ENCODE measurements around the gene CFB. TPM values are rescaled to one million over a fixed set of nuclear protein-coding genes. Genes with fewer than 3 reads are reported as not detected.
A peak's percentile ranks its signal among the peaks of the same experiment; 100 is the strongest.
"Not testable (repeated sequence)": the region's sequence is repeated elsewhere in the genome, so short reads cannot be mapped to it uniquely, and the experiment has no call there.

The CFB gene
- total RNA-seq, 2 experiments from 2014 or later = 0.76 to 0.82 TPM

DNA sequence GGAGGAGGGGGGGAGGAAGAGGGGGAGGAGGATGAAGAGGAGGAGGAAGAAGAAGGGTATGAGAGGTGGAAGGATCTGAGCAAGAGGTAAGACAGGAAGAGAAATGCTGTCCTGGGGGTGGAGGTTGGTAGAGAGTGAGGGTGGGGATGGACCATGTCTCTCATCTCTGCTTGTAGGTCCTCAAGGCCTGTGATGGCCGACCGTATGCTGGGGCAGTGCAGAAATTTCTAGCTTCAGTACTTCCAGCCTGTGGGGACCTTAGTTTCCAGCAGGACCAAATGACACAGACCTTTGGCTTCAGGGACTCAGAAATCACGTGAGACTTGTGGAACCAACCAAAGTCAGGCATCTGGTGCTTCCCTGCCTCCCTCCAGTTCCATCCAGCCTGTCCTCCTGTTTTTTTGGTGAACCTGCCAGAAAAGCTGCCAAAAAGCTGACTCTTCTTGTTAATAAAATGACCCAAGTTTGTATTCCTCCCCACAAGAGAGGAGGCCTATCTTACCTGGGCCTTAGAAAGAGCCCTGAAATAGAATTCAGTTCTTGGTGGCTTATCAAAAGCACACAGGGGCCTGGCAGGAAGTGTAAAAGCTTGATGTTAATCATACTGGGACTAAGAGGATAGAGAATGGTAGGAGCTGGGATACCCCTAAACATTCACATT, 33.5 kb downstream of the CFB start:
- Mint-ChIP-seq H3K4me3 (no peak overlapping the region), H3K9me3 (no peaks in the 10 kb centered on the region), H3K4me1 (ENCODE audit: low read depth) (peaks cover 7% of the 10 kb centered on the region), H3K27ac (peak overlapping the region; percentile 69), H3K36me3 (peaks cover 7% of the 10 kb centered on the region), H3K27me3 (no peaks in the 10 kb centered on the region)
- intact Hi-C loops (cut with micrococcal nuclease) = loop anchor here (10.0 kb wide), 3 partner anchors 195 to 995 kb away; partner anchors contain the start of genes AGPAT1, CLIC1 and RNF5
- CTCF ChIA-PET = no interaction called here
- POLR2A ChIA-PET = no interaction called here
- no peak for DNase-seq

DNA sequence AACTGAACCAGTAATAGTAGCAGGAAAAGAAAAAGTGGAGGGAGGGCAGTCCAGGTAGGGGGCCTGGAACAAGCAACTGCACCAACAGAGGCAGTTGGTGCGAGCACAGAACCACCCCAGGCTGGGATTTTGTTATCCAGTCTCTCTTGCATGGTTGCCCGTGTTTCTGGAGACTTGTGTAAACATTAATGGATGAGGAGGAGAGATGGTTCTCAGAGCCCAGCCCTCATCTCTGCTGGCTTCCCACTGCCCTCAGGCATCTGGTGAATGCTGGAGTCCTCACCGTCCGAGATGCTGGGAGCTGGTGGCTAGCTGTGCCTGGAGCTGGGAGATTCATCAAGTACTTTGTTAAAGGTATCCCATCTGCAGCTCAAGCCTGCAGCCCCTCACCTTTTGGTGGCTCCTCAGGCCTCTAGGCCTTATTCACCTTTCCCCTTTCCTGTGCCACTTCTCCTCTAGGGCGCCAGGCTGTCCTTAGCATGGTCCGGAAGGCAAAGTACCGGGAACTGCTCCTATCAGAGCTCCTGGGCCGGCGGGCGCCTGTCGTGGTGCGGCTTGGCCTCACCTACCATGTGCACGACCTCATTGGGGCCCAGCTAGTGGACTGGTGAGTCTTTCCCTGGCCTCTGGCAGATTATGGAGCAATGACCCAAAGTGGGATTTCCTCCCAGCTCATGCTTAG, 34.4 kb downstream of the CFB start:
- H3K27ac Mint-ChIP-seq; H3K27me3 Mint-ChIP-seq; DNase-seq; H3K36me3 Mint-ChIP-seq; H3K4me3 Mint-ChIP-seq; CTCF ChIA-PET; H3K9me3 Mint-ChIP-seq; H3K4me1 Mint-ChIP-seq (ENCODE audit: low read depth); intact Hi-C loops (cut with micrococcal nuclease): not testable (repeated sequence)
- POLR2A ChIA-PET = interaction anchor here (0.6 kb wide), 1 partner anchor 210 kb away, joined by 3 read pairs; no protein-coding TSS in a partner anchor

DNA sequence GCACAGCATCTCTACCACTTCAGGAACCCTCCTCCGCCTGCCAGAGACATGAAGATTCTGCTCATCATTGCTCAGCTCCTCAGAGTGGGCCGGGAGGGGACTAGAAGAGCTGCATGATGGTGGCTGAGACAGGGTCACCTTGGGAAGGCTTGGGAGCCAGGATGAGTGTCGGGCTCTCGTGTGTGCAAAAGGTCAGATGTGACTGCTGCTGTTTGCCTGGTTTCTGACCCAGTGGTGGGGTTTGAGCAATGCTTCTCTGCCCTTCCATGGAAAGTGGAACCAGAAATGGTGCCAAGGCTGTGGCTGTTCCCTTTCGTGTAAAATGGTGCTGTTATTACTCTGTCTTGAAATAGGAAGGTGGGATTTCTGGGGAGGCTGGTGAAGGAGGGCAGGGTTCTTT, 35.1 kb downstream of the CFB start:
- H3K4me1 Mint-ChIP-seq (ENCODE audit: low read depth); DNase-seq; H3K9me3 Mint-ChIP-seq: not testable (repeated sequence)

DNA sequence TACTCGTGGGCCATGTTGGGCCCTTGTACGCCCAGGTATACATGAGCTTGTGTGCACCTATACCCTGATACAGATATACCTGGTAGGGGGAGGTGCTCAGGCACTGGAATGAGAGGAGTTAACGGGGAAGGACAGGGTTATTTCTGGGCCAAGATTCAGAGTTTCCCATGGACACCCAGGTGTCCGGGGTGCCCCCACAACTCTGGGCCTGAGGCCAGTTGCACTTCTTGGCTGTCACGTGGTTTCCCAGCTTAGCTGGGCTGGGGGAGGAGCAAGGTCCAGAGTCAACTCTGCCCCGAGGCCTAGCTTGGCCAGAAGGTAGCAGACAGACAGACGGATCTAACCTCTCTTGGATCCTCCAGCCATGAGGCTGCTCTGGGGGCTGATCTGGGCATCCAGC, 35.8 kb downstream of the CFB start, which contains the start of gene C4A:
C4A (plus strand) TSS at position 314 of the 400 bp plus-strand sequence; CDS start at position 365, 51 bp downstream.
- H3K4me3 Mint-ChIP-seq; H3K27ac Mint-ChIP-seq; H3K36me3 Mint-ChIP-seq; CTCF ChIA-PET; POLR2A ChIA-PET; DNase-seq; intact Hi-C loops (cut with micrococcal nuclease); H3K27me3 Mint-ChIP-seq; H3K9me3 Mint-ChIP-seq; H3K4me1 Mint-ChIP-seq (ENCODE audit: low read depth): not testable (repeated sequence)

More for the DNA sequence above, 35.1 kb downstream of the CFB start:
- H3K27me3 Mint-ChIP-seq; intact Hi-C loops (cut with micrococcal nuclease); H3K27ac Mint-ChIP-seq; H3K4me3 Mint-ChIP-seq; CTCF ChIA-PET; H3K36me3 Mint-ChIP-seq: not testable (repeated sequence)
- POLR2A ChIA-PET = interaction anchor here (0.6 kb wide), 1 partner anchor 211 kb away, joined by 3 read pairs; no protein-coding TSS in a partner anchor

DNA sequence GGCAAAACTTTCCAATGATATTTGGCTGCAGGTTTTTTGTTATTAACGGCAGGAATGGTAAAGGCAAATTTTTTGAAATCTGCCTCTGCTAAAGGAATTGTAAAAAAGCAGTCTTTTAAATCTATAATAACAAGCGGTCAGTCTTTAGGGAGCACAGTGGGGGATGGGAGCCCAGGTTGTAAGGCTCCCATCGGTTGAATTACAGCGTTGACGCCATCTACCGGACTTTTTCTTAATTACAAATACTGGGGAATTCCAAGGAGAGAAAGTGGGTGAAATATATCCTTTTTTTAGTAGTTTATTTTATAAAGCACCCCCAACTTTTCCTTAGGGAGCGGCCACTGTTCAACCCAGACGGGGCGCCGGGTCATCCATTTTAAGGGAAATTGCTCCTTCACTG, 43.5 kb downstream of the CFB start:
- H3K4me3 Mint-ChIP-seq; intact Hi-C loops (cut with micrococcal nuclease); CTCF ChIA-PET; H3K27me3 Mint-ChIP-seq; H3K9me3 Mint-ChIP-seq; DNase-seq; H3K27ac Mint-ChIP-seq; POLR2A ChIA-PET; H3K4me1 Mint-ChIP-seq (ENCODE audit: low read depth); H3K36me3 Mint-ChIP-seq: not testable (repeated sequence)

DNA sequence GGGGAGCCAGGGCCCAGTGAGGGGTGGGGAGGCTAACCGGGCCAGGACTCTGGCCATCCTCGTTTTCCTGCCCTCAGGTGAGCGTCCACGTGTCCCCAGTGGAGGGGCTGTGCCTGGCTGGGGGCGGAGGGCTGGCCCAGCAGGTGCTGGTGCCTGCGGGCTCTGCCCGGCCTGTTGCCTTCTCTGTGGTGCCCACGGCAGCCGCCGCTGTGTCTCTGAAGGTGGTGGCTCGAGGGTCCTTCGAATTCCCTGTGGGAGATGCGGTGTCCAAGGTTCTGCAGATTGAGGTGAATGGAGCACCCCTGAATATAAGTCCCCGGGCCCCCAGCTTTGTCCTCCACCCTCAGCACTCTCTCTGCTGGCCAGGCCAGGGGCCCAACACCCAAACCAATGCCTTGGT, 48.5 kb downstream of the CFB start:
- H3K4me3 Mint-ChIP-seq; POLR2A ChIA-PET; H3K36me3 Mint-ChIP-seq; H3K4me1 Mint-ChIP-seq (ENCODE audit: low read depth); H3K9me3 Mint-ChIP-seq; DNase-seq; intact Hi-C loops (cut with micrococcal nuclease); CTCF ChIA-PET; H3K27ac Mint-ChIP-seq; H3K27me3 Mint-ChIP-seq: not testable (repeated sequence)

DNA sequence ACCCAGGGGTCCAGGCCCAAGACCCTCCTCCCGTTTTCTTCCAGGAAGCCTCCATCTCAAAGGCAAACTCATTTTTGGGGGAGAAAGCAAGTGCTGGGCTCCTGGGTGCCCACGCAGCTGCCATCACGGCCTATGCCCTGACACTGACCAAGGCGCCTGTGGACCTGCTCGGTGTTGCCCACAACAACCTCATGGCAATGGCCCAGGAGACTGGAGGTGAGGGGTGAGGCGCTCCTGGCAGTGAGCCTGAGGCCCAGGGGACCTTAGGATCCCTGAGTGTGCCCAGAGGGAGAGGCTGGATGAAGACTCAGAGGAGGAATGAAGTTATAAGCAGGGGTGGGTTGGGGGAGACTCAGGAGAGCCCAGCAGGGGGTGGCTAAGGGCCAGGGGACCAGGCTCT, 50.5 kb downstream of the CFB start:
- intact Hi-C loops (cut with micrococcal nuclease); POLR2A ChIA-PET; H3K4me3 Mint-ChIP-seq; H3K27ac Mint-ChIP-seq; DNase-seq; H3K9me3 Mint-ChIP-seq; CTCF ChIA-PET; H3K27me3 Mint-ChIP-seq; H3K36me3 Mint-ChIP-seq; H3K4me1 Mint-ChIP-seq (ENCODE audit: low read depth): not testable (repeated sequence)

Small RNA genes lying within 50 kb of the gene (microRNA-seq; reads per million reads assigned to microRNA genes)
- gene MIR1236 (ENCODE audit: borderline microRNAs expressed, borderline number of aligned reads, borderline replicate concordance) = 1.2 reads per million

Other genes starting within 250 kb of the CFB start
- 10 to 100 TPM; 29.1 to 29.6 TPM for gene ABHD16A, start 242.8 kb upstream of the CFB start, total RNA-seq
- gene LY6G6F, start 239.2 kb upstream of the CFB start, total RNA-seq = not detected
- not detected for gene LY6G6D, start 230.7 kb upstream of the CFB start, total RNA-seq
- gene LY6G6C, start 224.3 kb upstream of the CFB start, total RNA-seq = not detected
- not detected for gene MPIG6B, start 222.7 kb upstream of the CFB start, total RNA-seq
- 1 to 10 TPM; 6.2 to 6.6 TPM for gene DDAH2, start 216.8 kb upstream of the CFB start, total RNA-seq
- gene CLIC1, start 209.6 kb upstream of the CFB start, total RNA-seq = 100 to 1,000 TPM; 430 to 442 TPM
- gene MSH5, start 206.1 kb upstream of the CFB start, total RNA-seq = 10 to 100 TPM; 80.9 to 83.8 TPM
- 10 to 100 TPM; 11.3 to 13.2 TPM for gene SAPCD1, start 183.4 kb upstream of the CFB start, total RNA-seq
- gene VWA7, start 168.8 kb upstream of the CFB start, total RNA-seq = 1 to 10 TPM; 2.0 to 2.1 TPM
- gene VARS1, start 150.3 kb upstream of the CFB start, total RNA-seq = 100 to 1,000 TPM; 141 to 153 TPM
- gene LSM2, start 139.1 kb upstream of the CFB start, total RNA-seq = 100 to 1,000 TPM; 142 to 143 TPM
- 1 to 10 TPM; 2.0 TPM for gene HSPA1L, start 130.8 kb upstream of the CFB start, total RNA-seq
- 10 to 100 TPM; 68.5 to 69.9 TPM for gene HSPA1A, start 130.6 kb upstream of the CFB start, total RNA-seq
- gene HSPA1B, start 118.4 kb upstream of the CFB start, total RNA-seq = 10 to 100 TPM; 59.5 to 62.3 TPM
- 10 to 100 TPM; 13.0 to 13.4 TPM for gene NEU1, start 83.3 kb upstream of the CFB start, total RNA-seq
- gene SLC44A4, start 67.1 kb upstream of the CFB start, total RNA-seq = under 1 TPM in 1 of 2 experiments, not detected in 1; 0.17 TPM
- gene EHMT2, start 48.4 kb upstream of the CFB start, total RNA-seq = 10 to 100 TPM; 45.5 to 46.0 TPM
- 1 to 10 TPM; 1.8 to 2.0 TPM for gene ZBTB12, start 44.0 kb upstream of the CFB start, total RNA-seq
- gene C2, start 18.4 kb upstream of the CFB start, total RNA-seq = 1 to 10 TPM in 1 of 2 experiments, under 1 TPM in 1; 0.97 to 1.0 TPM
- gene NELFE, start 12.9 kb downstream of the CFB start, total RNA-seq = 10 to 100 TPM; 87.1 to 89.0 TPM
- gene SKIC2, start 13.1 kb downstream of the CFB start, total RNA-seq = 100 to 1,000 TPM in 1 of 2 experiments, 10 to 100 TPM in 1; 95.7 to 101 TPM
- gene DXO, start 26.0 kb downstream of the CFB start, total RNA-seq = 10 to 100 TPM; 10.8 to 12.3 TPM
- 1 to 10 TPM; 4.5 to 4.8 TPM for gene C4A, start 36.0 kb downstream of the CFB start, total RNA-seq
- gene C4B, start 68.7 kb downstream of the CFB start, total RNA-seq = 1 to 10 TPM; 3.1 to 5.5 TPM
- under 1 TPM in 1 of 2 experiments, not detected in 1; 0.24 TPM for gene CYP21A2, start 92.3 kb downstream of the CFB start, total RNA-seq
- gene TNXB, start 163.2 kb downstream of the CFB start, total RNA-seq = 1 to 10 TPM; 5.2 to 5.8 TPM
- gene ATF6B, start 182.2 kb downstream of the CFB start, total RNA-seq = 10 to 100 TPM; 67.4 to 80.9 TPM
- 1 to 10 TPM; 7.0 to 7.8 TPM for gene FKBPL, start 184.2 kb downstream of the CFB start, total RNA-seq
- gene PRRT1, start 205.8 kb downstream of the CFB start, total RNA-seq = under 1 TPM; 0.33 to 0.36 TPM
- gene PPT2, start 208.0 kb downstream of the CFB start, total RNA-seq = 1 to 10 TPM; 9.5 to 9.9 TPM
- 1 to 10 TPM; 6.5 to 7.1 TPM for gene EGFL8, start 218.5 kb downstream of the CFB start, total RNA-seq
- gene AGPAT1, start 230.0 kb downstream of the CFB start, total RNA-seq = 10 to 100 TPM; 34.0 to 34.8 TPM
- gene RNF5, start 232.3 kb downstream of the CFB start, total RNA-seq = 10 to 100 TPM; 60.8 to 63.8 TPM
- gene AGER, start 238.2 kb downstream of the CFB start, total RNA-seq = 10 to 100 TPM; 16.5 to 23.5 TPM
- gene PBX2, start 244.1 kb downstream of the CFB start, total RNA-seq = 10 to 100 TPM; 63.4 to 65.9 TPM
- gene GPSM3, start 246.5 kb downstream of the CFB start, total RNA-seq = 100 to 1,000 TPM; 117 to 118 TPM